ENCODE data around the gene TFEB.

TFEB gene

GRCh38 chr6:41704656-41705310, 30.6 kb downstream of the TFEB start:
- no peak for DNase-seq

- DNase-seq, result no peak
These were observed 31.4 kb downstream of the TFEB start for GRCh38 chr6:41704028-41704427.

GRCh38 chr6:41702771-41703494, 32.5 kb downstream of the TFEB start:
- DNase-seq, result no peak

- no peak for DNase-seq
These were observed 33.2 kb downstream of the TFEB start for GRCh38 chr6:41702089-41702745.

- DNase-seq, result no peak
These were observed 34.7 kb downstream of the TFEB start for GRCh38 chr6:41700463-41701347.

GRCh38 chr6:41699063-41699462, 36.3 kb downstream of the TFEB start:
- DNase-seq, result no peak

- DNase-seq, result no peak
These were observed 37.3 kb downstream of the TFEB start for GRCh38 chr6:41697861-41698781.

- DNase-seq, result no peak
These were observed 38.6 kb downstream of the TFEB start for GRCh38 chr6:41696788-41697187.

GRCh38 chr6:41695825-41696224, 39.6 kb downstream of the TFEB start:
- no peak for DNase-seq

GRCh38 chr6:41694815-41695526, 40.4 kb downstream of the TFEB start:
- DNase-seq, result no peak

- DNase-seq, result no peak
These were observed 41.8 kb downstream of the TFEB start for GRCh38 chr6:41693281-41694240.

GRCh38 chr6:41692730-41693129, 42.7 kb downstream of the TFEB start:
- no peak for DNase-seq

- DNase-seq, result no peak
These were observed 43.2 kb downstream of the TFEB start for GRCh38 chr6:41692080-41692675.

- DNase-seq, result no peak
These were observed 43.9 kb downstream of the TFEB start for GRCh38 chr6:41691426-41692079.

- no peak for DNase-seq
These were observed 44.7 kb downstream of the TFEB start for GRCh38 chr6:41690541-41691330.

GRCh38 chr6:41689171-41690008, 46.0 kb downstream of the TFEB start:
- DNase-seq, result no peak

All from T-helper 9 cell (primary cell).